H9 (cell line): ENCODE data around the gene ISCA1. TPM values are rescaled to one million over a fixed set of nuclear protein-coding genes. Genes with fewer than 3 reads are reported as not detected.

Source experiments
- DNase-seq: peaks from one replicate; pipeline ENCODE4 v3.0.0-alpha.2; 2017
- H2AFZ ChIP-seq: one replicate; pipeline ENCODE4 v1.6.1; 2013; ENCODE audit warnings: mild to moderate bottlenecking, low read length, control low read depth, moderate library complexity
- H2AK5ac ChIP-seq: 2 replicates; pipeline ENCODE4 v1.6.1; 2013; ENCODE audit warnings: low read length, control low read depth, mixed read lengths; ENCODE audit not compliant: insufficient read length
- H2BK120ac ChIP-seq: one replicate; pipeline ENCODE4 v1.6.1; 2013; ENCODE audit warnings: low read depth, mild to moderate bottlenecking, low read length, control low read depth, inconsistent platforms; ENCODE audit not compliant: poor library complexity, severe bottlenecking
- H2BK12ac ChIP-seq: 2 replicates; pipeline ENCODE4 v1.6.1; 2013; ENCODE audit warnings: low read length, control low read depth, mixed read lengths, low read depth; ENCODE audit not compliant: insufficient read length
- H2BK15ac ChIP-seq: 2 replicates; pipeline ENCODE4 v1.6.1; 2013; ENCODE audit warnings: low read depth, low read length, control low read depth
- H2BK20ac ChIP-seq: one replicate; pipeline ENCODE4 v1.6.1; 2013; ENCODE audit warnings: low read depth, mild to moderate bottlenecking, low read length, control low read depth, inconsistent platforms; ENCODE audit not compliant: poor library complexity, severe bottlenecking
- H2BK5ac ChIP-seq: 2 replicates; pipeline ENCODE4 v1.6.1; 2013; ENCODE audit warnings: low read length, control low read depth, mixed read lengths; ENCODE audit not compliant: insufficient read length
- H3K14ac ChIP-seq: 2 replicates; pipeline ENCODE4 v1.6.1; 2013; ENCODE audit warnings: low read length, control low read depth; ENCODE audit not compliant: insufficient read depth
- H3K18ac ChIP-seq: 2 replicates; pipeline ENCODE4 v1.6.1; 2013; ENCODE audit warnings: low read depth, mild to moderate bottlenecking, mixed read lengths, low read length, control low read depth; ENCODE audit not compliant: insufficient read length
- H3K23ac ChIP-seq: 2 replicates; pipeline ENCODE4 v1.6.1; 2013; ENCODE audit warnings: low read length, control low read depth, mixed read lengths, low read depth; ENCODE audit not compliant: insufficient read length
- H3K23me2 ChIP-seq: 2 replicates; pipeline ENCODE4 v1.6.1; 2013; ENCODE audit warnings: low read depth, mild to moderate bottlenecking, mixed read lengths, low read length, control low read depth; ENCODE audit not compliant: insufficient read length, poor library complexity, severe bottlenecking
- H3K27ac ChIP-seq: 2 replicates; pipeline ENCODE4 v1.5.1; 2013; ENCODE audit warnings: low read length, control low read depth, mixed read lengths, low read depth; ENCODE audit not compliant: insufficient read length
- H3K27me3 ChIP-seq: 2 replicates; pipeline ENCODE4 v1.6.1; 2013; ENCODE audit warnings: low read length, control low read depth, inconsistent platforms; ENCODE audit not compliant: insufficient read depth
- H3K4ac ChIP-seq: 2 replicates; pipeline ENCODE4 v1.6.1; 2013; ENCODE audit warnings: low read depth, mild to moderate bottlenecking, control low read depth, inconsistent platforms, low read length, moderate library complexity
- H3K4me1 ChIP-seq: 2 replicates; pipeline ENCODE4 v1.6.1; 2013; ENCODE audit warnings: low read length, control low read depth, inconsistent platforms; ENCODE audit not compliant: insufficient read depth
- H3K4me2 ChIP-seq: 2 replicates; pipeline ENCODE4 v1.6.1; 2013; ENCODE audit warnings: low read length, control low read depth, mixed read lengths; ENCODE audit not compliant: insufficient read length, insufficient read depth
- H3K56ac ChIP-seq: 2 replicates; pipeline ENCODE4 v1.6.1; 2013; ENCODE audit warnings: low read depth, mild to moderate bottlenecking, mixed read lengths, low read length, control low read depth; ENCODE audit not compliant: insufficient read length
- H3K79me1 ChIP-seq: 2 replicates; pipeline ENCODE4 v1.6.1; 2013; ENCODE audit warnings: low read depth, mild to moderate bottlenecking, moderate library complexity, low read length, control low read depth, inconsistent platforms; ENCODE audit not compliant: insufficient read depth, poor library complexity, severe bottlenecking
- H3K79me2 ChIP-seq: 2 replicates; pipeline ENCODE4 v1.6.1; 2013; ENCODE audit warnings: low read length, control low read depth, inconsistent platforms; ENCODE audit not compliant: insufficient read depth
- H3K9ac ChIP-seq: 2 replicates; pipeline ENCODE4 v1.6.1; 2013; ENCODE audit warnings: low read length, control low read depth, mixed read lengths; ENCODE audit not compliant: insufficient read length; ENCODE audit errors: extremely low read depth
- H3K9me3 ChIP-seq: one replicate; pipeline ENCODE4 v1.6.1; 2013; ENCODE audit warnings: low read depth, low read length, inconsistent platforms; ENCODE audit not compliant: control insufficient read depth
- H3T11ph ChIP-seq: one replicate; pipeline ENCODE4 v1.6.1; 2013; ENCODE audit warnings: mild to moderate bottlenecking, low read length, control low read depth, inconsistent platforms
- H4K20me1 ChIP-seq: one replicate; pipeline ENCODE4 v1.6.1; 2013; ENCODE audit not compliant: control insufficient read depth, insufficient read length, insufficient read depth
- H4K5ac ChIP-seq: 2 replicates; pipeline ENCODE4 v1.6.1; 2013; ENCODE audit warnings: low read depth, mild to moderate bottlenecking, mixed read lengths, low read length, control low read depth; ENCODE audit not compliant: insufficient read length
- H4K8ac ChIP-seq: replicated peaks from 2 replicates; pipeline ENCODE4 v1.6.1; 2013; ENCODE audit warnings: low read length, control low read depth, mixed read lengths, low read depth; ENCODE audit not compliant: insufficient read length
- H4K91ac ChIP-seq: 2 replicates; pipeline ENCODE4 v1.6.1; 2013; ENCODE audit warnings: low read depth, mild to moderate bottlenecking, moderate library complexity, mixed read lengths, low read length, control low read depth; ENCODE audit not compliant: insufficient read length
- H3K27ac Mint-ChIP-seq, 3 experiments: 2 replicates in 2 of 3; 3 replicates in 1 of 3; pipeline ENCODE4 v1.8.0; 2020 to 2021; ENCODE audit warnings: mixed read lengths in 3 of 3, mild to moderate bottlenecking in 1 of 3, moderate library complexity in 1 of 3
- H3K27me3 Mint-ChIP-seq: 2 replicates; pipeline ENCODE4 v1.8.0; 2021; ENCODE audit warnings: low read depth, mild to moderate bottlenecking, moderate library complexity, mixed read lengths
- H3K36me3 Mint-ChIP-seq, 3 experiments: 2 replicates in 2 of 3; 3 replicates in 1 of 3; pipeline ENCODE4 v1.8.0; 2020 to 2021; ENCODE audit warnings: low read depth in 3 of 3, mixed read lengths in 3 of 3; ENCODE audit not compliant: insufficient read depth in 1 of 3
- H3K4me1 Mint-ChIP-seq, 2 experiments: 2 replicates each; pipeline ENCODE4 v1.8.0; 2020; ENCODE audit warnings: mixed read lengths in 2 of 2
- H3K4me3 Mint-ChIP-seq, 2 experiments: 2 replicates in 1 of 2; 3 replicates in 1 of 2; pipeline ENCODE4 v1.8.0; 2020 to 2021; ENCODE audit warnings: mild to moderate bottlenecking in 2 of 2, mixed read lengths in 2 of 2, moderate library complexity in 1 of 2
- H3K9me3 Mint-ChIP-seq, 2 experiments: 2 replicates in 1 of 2; 3 replicates in 1 of 2; pipeline ENCODE4 v1.8.0; 2020; ENCODE audit warnings: mild to moderate bottlenecking in 2 of 2, mixed read lengths in 2 of 2, moderate library complexity in 1 of 2
- CTCF ChIP-seq: fragments of 200-600 bp; sonication (generic); conservative IDR thresholded peaks from 3 replicates; pipeline ENCODE4 v1.8.0; 2021; ENCODE audit warnings: antibody characterized with exemption, mild to moderate bottlenecking
- whole genome bisulfite sequencing: extraction: QIAGEN DNeasy Blood & Tissue Kit; methylation state at CpG from one replicate; pipeline ENCODE4 v1.1.7; 2013; ENCODE audit warnings: missing lambda C conversion rate, low lambda C conversion rate, mixed read lengths; ENCODE audit not compliant: insufficient read length; ENCODE audit errors: extremely low coverage; 5-methylcytosine and 5-hydroxymethylcytosine counted together
- total RNA-seq: library from RNA; stranded (reverse); gene quantifications from 2 replicates; pipeline ENCODE4 v1.2.1, GENCODE V29; 2021

The ISCA1 gene
- total RNA-seq, 1 experiment from 2014 or later: 33.3 TPM

- Mint-ChIP-seq H3K9me3 (no peaks in the 10 kb centered on the region), H3K27me3 (no peaks in the 10 kb centered on the region; the same call in 1 of the 2 replicates), H3K4me3 (no peak overlapping the region), H3K27ac (no peak overlapping the region), H3K36me3 (peaks cover 7 to 58% (median 47%) of the 10 kb centered on the region in 3 experiments; a peak in 6 of 7 replicates), H3K4me1 (peaks cover 11 to 16% of the 10 kb centered on the region in 2 experiments)
- Histone ChIP-seq H3K9ac (no peak overlapping the region), H3K79me2 (no peaks in the 10 kb centered on the region), H3K4ac (no peak overlapping the region), H3K23ac (no peak overlapping the region), H3K56ac (no peak overlapping the region), H2BK120ac (no peak overlapping the region), H4K5ac (no peak overlapping the region), H2BK15ac (no peak overlapping the region), H3K9me3 (no peaks in the 10 kb centered on the region), H3K79me1 (no peaks in the 10 kb centered on the region), H3K18ac (no peak overlapping the region), H3K23me2 (no peaks in the 10 kb centered on the region), H3T11ph (no peak overlapping the region), H4K20me1 (no peaks in the 10 kb centered on the region), H3K4me1 (no peaks in the 10 kb centered on the region), H3K4me2 (no peak overlapping the region), H4K8ac (no peak overlapping the region), H4K91ac (no peak overlapping the region), H2BK5ac (no peak overlapping the region), H3K14ac (no peak overlapping the region), H3K27ac (no peak overlapping the region), H3K27me3 (no peaks in the 10 kb centered on the region), H2AK5ac (no peak overlapping the region), H2BK20ac (no peak overlapping the region), H2BK12ac (no peak overlapping the region), H2AFZ (no peak overlapping the region)
- DNase-seq: no peak
- no peak for TF ChIP-seq CTCF
- no CpG with 5 or more reads among the region's 5 CpGs for WGBS
Measured at GRCh38 chr9:86330186-86330585, 47.8 kb upstream of the ISCA1 start.
